Fibroblast of peridontal ligament (primary cell): ENCODE measurements around the gene TREM1.
"Not testable (repeated sequence)": the region's sequence is repeated elsewhere in the genome, so short reads cannot be mapped to it uniquely, and the experiment has no call there.

Experiments
- DNase-seq: peaks from one replicate; pipeline ENCODE4 v3.0.0-alpha.2; 2010; ENCODE audit errors: extremely low read depth

Gene TREM1

DNA sequence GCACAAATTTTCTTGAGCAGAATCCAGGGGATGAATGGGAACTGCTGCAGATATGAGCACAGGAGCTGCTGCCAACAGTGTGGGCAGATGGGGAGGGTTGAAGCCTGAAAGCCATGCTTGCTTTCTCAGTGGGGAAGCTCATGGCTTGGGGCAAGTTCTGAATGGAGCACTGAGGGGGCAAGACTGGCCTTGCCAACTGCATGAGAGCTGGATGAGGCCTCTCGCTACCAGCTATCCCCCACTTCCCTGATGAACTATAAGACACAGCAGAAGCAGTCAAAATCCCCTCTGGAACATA, 28.3 kb downstream of the TREM1 start:
- no peak for DNase-seq

DNA sequence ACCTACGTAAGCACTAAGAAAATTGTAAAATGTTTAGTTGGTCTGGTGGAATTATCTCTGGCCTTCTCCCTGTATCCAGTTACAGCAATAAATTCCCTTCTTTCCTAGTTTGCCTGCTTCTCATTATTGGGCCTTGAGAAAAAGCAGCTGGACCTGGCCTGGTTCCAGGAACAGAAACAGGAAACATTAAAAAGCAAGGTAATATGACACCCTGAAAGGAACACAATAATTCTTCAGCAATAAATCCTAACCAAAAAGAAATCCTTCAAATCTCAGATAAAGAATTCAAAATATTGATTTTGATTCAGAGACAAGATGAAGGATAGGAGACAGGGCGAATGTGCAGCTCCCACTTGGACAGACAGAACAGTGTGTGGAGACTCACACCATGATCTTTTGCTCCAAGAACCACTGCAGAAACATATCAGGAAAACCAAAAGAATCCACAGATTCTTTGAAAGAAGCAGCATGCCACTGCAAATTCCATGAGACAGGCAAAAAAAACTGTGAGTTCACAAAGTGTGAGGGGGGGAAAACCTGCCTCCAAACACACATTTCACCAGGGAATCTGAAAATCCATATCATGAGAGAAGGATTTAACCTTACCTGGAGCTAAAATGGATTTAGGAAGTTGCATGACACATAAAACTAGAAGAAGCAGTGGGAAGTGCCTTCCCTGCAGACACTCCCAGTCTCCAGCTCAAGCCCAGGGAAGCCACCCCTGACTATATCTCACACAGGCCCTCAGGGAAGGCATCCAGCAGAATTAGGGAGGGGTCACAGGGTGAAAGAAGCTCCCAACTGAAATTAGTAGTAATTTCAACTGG, 28.9 kb downstream of the TREM1 start:
- DNase-seq, result peak; percentile 53

DNA sequence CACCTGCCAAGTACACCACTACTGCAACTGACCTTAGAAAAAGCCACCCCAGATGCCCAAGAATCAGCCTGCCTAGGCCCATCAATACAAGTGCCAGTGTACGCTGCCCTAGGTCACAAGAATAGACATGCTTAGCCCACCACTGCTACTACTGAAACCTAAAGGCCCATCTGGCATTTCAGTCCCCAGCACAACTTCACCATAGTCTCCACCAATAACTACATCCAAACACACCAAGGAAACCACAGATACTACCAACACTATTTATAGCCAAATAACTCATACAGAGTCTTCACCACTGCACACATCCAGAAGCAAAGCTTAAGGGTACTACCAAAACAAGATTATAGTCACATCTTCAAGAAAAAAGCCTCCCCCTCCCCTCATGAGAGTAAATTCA, 30.1 kb downstream of the TREM1 start:
- DNase-seq, result no peak

DNA sequence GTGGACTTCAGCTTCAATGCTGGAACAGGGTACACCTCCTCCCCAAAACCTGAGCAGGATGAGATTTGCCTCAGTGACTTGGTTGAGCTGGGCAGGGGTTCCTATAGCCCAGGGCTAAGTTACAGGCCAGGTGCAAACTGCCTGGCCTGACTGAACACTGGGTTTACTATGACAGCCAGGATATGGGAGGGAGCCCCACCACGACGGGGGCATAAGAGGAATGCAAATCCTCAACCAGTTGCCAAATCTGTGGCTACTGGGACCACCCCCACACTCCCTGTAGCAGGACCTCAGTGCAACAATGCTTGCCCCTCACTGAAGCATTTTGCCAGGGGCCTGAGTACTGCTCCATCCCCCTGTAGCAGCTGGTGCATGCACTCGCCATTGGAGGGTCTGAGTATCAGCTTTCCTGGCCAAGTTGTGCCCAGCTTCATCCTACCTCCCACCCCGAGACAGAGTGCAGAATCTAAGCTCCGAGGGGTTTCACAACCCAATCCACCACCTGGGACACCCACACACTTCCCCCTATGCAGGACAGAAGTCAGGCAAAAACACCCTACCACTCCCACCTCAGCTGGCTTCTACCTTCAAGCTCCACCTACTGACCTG, 30.7 kb downstream of the TREM1 start:
- no peak for DNase-seq

DNA sequence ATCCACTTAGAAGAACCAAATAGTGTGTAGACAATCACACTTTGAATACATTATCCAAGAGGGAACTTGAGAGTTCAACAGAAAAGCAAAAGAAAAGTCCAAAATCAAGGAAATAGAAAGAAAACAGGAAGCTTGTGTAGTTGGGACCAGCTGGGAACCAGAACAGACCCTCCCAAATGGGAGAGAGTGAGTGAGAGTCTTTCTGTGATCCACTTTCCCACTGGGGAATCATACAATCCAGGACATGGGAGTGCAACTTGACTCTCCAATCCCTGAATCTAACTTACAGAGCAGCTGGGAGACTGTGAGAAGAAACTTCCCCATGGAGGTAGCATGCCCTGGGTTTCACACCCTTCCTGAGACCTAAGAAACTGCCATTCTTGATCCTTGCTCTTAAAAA, 31.4 kb downstream of the TREM1 start:
- no peak for DNase-seq

DNA sequence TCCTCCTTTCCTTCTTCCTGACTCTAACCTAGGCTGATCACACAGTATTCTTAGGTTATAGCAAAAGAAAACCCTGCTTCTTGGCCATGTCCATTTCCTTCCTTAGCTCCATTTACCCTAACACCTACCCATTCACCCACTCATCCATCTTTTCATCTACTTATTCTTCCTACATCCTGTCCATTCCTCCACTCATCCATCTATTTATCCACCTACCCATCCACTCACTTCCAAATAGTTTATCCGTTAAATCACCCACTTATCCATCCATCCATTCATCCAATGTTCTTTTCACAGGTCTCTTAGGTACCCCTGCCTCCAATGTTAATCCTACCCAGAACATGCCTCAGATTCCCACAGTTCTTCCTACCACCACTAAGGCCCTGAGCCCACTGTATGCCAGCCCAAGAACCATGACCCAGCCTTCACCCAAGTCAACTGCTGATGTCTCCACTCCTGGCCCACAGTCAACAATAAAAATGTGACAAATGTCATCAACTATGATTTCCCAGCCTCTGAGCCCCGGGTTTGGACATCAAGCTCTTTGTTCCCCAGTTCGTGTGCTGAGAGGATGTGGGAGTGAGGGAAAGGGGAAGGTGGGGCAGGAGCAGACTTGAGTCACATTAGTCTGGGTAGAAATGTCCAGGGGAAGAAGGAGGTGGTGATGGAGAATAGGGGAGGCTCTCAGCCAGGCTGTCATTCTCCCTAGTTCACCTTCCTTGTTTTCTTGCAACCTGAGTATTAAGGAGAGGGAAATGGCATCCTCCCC, 33.9 kb downstream of the TREM1 start:
- DNase-seq, result no peak

DNA sequence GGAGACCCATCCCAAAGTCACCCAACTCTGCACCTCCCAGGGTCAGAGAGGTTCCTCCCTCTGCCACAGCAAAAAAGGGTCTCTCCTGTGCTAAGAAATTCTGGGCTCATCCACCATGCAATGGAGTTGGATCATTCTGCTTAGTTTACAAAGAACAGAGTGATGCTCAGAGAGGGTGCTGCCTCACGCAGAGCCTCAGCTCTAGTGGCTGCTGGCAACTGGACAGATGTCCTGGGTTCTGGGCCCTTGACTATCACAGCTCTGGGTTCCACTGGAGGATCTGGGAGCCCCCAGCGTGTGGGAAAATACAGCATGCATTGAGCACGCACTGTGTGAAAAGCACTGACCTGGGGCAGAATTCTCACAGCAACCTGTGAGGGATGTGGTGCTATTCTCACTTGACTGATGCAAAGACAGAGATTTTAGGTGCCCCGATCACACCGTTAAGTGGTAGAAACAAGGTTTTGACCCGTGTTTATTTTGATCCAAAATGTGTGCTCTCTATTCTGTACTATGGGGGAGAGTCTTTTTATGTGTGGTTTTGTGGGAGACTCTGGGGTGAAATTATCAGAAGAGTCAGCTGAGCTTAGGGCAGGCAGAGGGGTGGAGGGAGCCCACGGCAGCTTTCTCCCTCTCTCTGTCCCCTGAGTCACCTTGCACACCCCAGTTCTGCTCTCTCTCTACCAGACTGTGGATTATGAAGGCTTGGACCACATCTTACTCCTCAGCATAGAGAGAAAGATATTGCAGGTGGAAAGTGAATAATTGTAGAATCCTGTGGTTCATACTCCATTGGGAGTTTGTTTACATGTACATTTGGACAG, 38.4 kb downstream of the TREM1 start:
- no peak for DNase-seq

DNA sequence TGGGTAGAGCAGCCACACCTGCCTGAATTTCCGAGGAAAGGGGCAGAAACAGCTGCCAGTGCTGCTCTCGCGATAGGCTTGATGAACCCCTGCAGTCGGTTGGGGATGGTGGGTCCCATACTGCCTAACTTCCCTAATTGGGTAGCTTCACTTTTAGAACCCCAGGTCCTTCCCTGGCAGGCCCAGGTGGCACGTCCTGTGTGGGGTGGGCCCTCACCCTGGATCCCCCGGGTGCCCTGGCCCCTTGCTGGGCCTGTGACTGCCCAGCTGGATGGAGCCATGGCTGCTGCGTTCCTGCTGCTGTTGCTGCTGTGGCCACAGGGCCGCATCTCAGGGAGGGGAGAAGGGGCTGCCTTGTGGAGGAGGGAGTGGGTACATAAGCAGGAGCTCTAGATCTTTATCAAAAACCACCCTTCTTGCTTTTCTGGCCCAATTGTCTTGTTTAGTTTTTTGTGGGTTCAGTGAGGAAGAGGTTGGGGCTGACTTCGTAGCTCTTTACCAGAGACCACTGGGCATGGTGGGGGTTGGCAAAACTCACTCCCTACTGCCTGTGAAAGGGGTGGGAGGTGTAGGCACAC, 39.1 kb downstream of the TREM1 start:
- no peak for DNase-seq

DNA sequence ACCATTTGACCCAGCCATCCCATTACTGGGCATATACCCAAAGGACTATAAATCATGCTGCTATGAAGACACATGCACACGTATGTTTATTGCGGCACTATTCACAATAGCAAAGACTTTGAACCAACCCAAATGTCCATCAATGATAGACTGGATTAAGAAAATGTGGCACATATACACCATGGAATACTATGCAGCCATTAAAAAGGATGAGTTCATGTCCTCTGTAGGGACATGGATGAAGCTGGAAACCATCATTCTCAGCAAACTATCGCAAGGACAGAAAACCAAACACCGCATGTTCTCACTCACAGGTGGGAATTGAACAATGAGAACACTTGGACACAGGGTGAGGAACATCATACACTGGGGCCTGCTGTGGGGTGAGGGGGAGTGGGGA, 40.0 kb downstream of the TREM1 start:
- DNase-seq, result not testable (repeated sequence)

DNA sequence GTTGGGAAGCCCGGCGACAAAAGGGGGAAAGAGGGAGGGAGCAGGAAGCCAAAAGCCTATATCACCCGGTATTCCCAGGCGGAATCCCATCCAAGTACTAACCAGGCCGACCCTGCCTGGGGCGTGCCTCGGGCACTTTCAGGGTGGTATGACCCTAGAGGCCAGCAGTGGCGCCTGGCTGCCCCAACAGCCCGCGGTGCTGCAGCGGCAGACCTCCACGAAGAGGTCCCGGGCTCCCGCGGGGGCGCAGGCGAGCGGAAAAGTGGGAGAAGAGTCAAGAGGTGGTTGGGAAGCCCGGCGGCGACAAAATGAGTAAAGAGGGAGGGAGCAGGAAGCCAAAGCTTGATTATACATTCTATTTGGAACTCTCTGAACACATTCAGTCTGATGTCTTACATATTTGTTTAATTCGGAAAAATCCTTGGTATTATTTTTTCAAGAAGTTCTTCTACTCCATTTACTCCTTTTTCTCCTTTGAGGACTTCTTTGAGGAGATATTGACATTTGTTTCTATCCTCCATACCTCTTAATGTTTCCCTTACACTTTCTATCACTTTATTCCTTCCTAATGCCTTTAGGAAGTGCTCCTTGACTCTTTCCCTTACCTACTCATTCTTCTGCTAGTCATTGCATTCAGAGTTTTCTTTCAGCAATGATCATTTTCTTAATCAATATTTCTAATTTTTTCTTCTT, 46.9 kb downstream of the TREM1 start:
- DNase-seq, result no peak

DNA sequence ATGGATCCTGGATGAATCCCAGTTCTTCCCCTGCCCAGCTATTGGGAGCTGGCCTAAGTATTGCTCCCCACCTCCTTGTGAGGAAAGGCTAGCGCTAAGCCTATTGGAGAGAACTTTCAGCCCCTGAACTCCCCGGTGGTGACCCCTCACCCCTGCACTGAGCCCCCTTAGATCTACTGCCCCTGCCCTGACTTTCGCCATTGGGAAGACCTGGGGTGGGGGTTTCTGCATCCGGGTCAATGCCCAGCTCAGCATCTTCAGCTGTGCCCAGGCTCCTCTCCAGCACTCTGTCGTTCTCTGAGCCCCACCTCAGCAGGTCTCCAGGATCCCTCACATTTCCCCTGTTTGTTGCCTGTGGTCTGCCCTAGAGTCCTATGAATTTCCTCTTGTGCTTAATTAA, 49.4 kb downstream of the TREM1 start:
- DNase-seq, result no peak

DNA sequence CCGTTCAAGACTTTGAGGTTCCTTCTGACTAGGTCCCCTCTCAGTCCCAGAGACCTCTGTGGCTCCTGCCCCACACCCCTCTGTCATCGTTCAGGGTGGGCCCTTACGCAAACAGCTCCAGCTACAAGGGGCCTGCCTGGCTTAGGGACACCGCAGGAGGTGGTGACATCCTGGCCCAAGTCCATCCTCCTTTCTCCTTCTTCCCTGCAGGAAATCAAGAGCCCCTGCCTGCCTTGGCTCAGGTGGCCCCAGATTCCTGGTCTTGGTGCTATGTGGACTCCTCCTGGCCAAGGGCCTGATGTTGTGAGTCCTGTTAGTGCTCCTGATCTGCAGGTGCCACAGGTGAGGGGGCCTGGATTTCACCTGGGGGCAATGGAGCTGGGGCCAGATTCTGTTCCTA, 50.2 kb downstream of the TREM1 start:
- no peak for DNase-seq

DNA sequence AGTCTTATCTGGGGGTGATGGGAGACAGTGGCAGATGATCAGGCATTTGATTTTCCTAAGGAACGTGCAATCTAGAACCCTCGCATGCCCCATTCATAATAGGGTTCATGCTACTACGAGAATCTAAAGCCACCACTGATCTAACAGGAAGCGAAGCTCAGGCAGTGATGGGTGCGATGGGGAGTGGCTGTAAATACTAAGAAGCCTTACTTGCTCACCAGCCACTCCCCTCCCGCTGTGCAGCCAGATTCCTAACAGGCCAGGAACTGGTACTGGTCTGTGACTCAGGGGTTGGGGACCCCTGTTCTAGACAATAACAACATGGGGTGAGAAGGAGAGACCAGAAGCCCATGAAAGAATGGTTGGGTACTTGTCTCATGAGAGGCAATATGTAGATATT, 53.8 kb downstream of the TREM1 start:
- no peak for DNase-seq

DNA sequence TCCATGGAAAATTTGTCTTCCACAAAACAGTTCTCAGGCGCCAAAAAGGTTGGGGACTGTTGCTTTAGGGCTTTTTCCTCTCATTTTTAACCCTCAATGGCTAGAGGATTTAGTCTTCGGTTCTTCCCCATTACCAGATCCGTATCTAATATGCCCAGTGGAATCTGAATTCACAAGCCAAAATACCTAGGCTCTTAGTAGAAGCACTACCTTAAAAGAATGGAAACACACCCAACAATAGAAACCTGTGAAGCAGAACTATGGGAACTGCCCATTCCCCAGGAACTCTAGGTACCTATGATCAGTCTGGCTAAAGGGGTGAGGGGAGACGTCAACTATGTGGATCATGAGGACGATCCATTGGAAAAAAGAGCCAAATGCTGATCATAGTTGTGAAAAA, 55.2 kb downstream of the TREM1 start:
- DNase-seq, result no peak

DNA sequence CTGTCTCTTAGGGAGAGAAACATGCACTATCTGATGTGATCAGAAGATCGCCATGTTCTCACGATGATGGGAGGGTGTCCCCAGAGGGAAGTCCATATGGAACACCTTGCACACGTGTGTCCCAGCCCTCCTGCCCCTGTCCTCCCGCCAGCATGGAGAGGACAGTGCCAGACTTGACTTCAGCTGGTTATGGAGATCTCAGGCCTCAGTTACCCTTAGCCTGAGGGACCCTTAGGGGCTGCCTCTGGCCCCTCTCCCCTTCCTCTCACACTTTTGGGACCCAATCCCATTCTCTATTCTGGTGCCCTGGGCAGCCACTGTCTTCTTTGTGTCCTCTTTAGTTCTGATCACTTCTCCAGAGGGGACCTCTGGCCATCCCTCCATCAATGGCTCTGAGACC, 56.8 kb downstream of the TREM1 start:
- no peak for DNase-seq

DNA sequence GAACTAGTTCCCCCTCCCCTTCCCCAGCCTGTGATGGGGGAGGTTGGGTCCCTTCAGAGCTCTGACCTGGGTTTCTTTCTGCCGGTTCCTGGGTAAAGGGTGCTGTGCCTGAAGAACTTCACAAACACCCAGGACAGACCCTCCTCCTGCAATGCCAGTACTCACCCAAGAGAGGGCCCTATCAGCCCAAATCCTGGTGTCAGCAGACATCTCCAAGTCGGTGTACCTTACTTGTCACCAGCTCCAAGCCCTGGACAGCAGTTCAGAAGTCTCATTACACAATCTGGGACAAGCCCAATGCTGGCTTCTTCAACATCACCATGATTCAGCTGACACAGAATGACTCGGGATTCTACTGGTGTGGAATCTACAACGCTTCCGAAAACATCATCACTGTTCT, 57.9 kb downstream of the TREM1 start:
- DNase-seq, result no peak

DNA sequence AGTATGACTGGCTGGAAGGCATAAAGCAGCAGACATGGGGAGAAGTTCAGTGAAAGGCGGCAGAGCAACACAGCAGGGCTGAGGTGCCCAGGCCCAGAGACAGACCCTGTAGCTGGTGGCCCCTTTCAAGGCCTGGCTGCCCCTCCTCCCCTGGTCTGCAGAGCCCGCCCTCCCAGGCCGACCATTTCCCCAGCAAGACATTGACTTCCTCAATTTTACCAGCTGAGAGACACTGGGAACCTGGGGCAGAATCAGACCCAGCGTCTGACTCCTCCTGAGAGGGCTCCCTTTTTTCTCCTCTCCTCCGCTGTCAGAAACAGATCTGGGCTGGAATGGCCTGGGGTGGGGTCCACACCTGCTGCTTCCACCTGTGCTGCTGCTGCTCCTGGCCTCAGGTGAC, 58.4 kb downstream of the TREM1 start, which contains the start of gene TREML4:
TSS of gene TREML4 (plus strand) at position 254 of the 400 bp plus-strand sequence. CDS start at position 333, 79 bp downstream.
- DNase-seq, result no peak

DNA sequence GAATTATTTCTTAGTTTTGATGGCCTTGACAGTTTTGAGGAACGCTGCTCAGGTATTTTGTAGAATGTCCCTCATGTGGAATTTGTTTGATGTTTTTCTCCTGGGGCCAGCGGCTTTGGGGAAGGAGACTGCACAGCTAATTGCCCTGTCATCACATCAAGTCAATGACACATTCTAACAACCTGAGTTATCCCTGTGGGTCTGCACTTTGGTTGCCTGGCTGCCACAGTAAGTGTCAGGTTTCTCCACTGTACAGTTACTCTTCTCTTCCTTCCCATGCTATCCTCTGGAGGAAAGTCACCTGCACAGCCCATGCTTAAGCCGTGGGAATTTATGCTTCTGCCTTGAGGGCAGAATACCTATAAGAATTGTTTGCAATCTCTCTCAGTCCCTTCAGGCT, 59.7 kb downstream of the TREM1 start:
- DNase-seq, result no peak

DNA sequence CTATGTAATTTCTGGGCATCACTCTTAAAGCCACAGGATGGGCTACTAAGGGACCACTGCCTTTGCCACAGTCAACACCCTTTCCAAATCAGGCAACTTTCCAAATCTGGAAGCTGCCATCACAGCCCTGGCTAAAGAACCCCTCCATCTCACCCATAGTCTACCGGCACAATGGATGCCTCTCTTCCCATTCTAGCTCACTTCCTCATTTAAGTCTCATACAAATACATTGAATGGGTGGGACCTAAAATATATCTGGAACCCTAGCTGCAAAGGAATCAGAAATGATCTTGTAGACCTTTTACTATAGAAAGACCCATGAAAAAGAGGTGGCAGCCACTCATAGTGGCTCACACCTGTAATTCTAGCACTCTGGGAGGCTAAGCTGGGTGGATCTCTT, 61.7 kb downstream of the TREM1 start:
- DNase-seq, result no peak
